Keratinocyte (primary cell): ENCODE measurements around the gene CDH12.

ENCODE experiments used
- EZH2 ChIP-seq: IDR thresholded peaks from one replicate; pipeline ENCODE4 v1.6.1; 2012; ENCODE audit warnings: inconsistent platforms, mild to moderate bottlenecking, low read length, moderate library complexity
- TF ChIP-seq, protein P1 (sequence below), 3 experiments: IDR thresholded peaks in 1 of 3; conservative IDR thresholded peaks in 1 of 3; optimal IDR thresholded peaks in 1 of 3; 2 replicates in 2 of 3; 3 replicates in 1 of 3; pipeline versions ENCODE3 to v1.5.1; 2011; ENCODE audit warnings: low read length in 3 of 3, mild to moderate bottlenecking in 3 of 3, moderate library complexity in 2 of 3, control low read depth in 1 of 3, inconsistent platforms in 1 of 3; ENCODE audit not compliant: insufficient read depth in 2 of 3; ENCODE audit errors: extremely low read depth in 1 of 3

DNA sequence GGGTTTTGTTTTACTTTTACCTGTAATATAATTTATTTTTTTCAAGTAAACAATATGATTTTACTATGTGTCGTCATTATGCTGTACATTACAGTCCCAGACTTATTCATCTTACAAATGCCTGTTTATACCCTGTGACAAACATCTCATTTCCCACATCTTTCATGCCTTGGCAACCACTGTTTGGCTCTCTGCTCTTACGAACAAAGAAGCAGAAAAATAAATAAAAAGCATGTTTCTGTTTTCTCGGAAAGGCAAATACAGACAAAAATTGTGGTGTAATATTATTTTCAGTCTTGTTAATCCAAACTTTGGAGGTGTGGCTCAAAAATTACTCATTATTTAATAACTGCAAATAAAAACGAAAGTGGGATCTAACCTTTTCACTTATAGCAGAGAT, 393.0 kb downstream of the CDH12 start:
- no peak for TF ChIP-seq EZH2
- TF ChIP-seq, protein P1, sequence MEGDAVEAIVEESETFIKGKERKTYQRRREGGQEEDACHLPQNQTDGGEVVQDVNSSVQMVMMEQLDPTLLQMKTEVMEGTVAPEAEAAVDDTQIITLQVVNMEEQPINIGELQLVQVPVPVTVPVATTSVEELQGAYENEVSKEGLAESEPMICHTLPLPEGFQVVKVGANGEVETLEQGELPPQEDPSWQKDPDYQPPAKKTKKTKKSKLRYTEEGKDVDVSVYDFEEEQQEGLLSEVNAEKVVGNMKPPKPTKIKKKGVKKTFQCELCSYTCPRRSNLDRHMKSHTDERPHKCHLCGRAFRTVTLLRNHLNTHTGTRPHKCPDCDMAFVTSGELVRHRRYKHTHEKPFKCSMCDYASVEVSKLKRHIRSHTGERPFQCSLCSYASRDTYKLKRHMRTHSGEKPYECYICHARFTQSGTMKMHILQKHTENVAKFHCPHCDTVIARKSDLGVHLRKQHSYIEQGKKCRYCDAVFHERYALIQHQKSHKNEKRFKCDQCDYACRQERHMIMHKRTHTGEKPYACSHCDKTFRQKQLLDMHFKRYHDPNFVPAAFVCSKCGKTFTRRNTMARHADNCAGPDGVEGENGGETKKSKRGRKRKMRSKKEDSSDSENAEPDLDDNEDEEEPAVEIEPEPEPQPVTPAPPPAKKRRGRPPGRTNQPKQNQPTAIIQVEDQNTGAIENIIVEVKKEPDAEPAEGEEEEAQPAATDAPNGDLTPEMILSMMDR (optimal IDR thresholded peaks at IDR 0.05 in 1 of 3, IDR thresholded peaks at IDR 0.05 in 1 of 3, conservative IDR thresholded peaks at IDR 0.05 in 1 of 3; ENCODE audit: extremely low read depth in 1 of 3, insufficient read depth in 2 of 3, low read length in 3 of 3), result no peak
